GM21786 (cell line): ENCODE measurements around the gene STARD5.

Experiments used
- ATAC-seq: cut with Tn5 transposase; IDR thresholded peaks from one replicate; pipeline ENCODE4 v1.9.1; 2021; ENCODE audit not compliant: unreplicated experiment

STARD5 gene

DNA sequence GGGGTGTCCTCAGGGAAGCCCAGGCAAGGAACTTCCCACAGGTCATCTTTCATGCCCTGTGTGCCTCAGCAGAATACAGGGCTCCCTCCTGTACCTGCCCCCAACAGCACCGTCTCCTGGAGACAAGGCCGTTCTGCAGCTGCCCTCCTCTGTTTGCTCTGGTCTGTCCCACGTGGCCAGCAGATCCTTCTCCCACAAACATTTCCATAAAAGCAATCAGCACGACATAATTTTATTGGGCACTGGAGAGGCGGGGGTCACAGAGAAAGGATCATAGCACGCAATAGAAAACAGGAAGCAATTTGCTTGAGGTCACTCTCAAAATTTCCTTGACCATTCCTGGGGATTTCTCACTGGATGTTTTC is 29.4 kb downstream of the STARD5 start:
- no peak for ATAC-seq

DNA sequence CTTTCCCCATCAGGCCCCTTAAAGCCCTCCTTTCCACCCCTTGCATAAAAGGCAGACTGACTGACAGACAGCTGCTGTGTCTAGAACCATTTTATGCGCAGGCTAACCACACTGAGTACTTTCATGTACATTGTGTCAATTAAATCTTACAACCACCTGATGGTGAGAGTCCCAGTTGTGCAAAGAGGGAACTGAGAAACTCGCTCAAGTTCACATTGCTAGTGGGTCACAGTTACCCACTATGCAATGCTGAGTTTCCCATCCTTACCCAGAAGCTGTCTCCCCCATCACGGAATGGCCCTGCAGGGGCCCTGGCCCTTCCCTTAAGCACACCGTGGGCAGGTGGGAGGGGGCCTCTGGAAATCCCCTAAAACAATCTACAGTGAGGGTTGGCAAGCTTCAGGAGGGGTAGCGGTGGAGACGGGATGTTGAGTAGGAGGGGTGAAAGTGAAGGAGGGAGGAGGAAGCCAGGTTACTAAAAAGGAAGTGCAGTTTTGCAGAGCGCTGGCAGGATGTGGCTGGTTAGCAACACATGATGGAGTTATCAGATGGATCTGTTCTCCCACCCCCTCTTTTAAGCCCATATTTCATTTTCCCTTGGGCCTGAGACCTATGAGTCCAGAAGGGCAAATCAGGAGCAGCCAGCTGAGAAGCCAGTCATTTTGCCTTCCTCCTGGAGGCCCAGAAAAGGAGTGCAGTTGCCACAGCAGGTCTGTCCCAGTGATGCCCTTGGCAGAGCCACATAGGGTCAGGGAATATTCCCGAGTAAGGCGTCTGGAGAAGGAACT is 30.0 kb downstream of the STARD5 start:
- peak; percentile 63 for ATAC-seq

- peak; percentile 42 for ATAC-seq
These were observed 31.4 kb downstream of the STARD5 start for GRCh38 chr15:81292523-81293001.

DNA sequence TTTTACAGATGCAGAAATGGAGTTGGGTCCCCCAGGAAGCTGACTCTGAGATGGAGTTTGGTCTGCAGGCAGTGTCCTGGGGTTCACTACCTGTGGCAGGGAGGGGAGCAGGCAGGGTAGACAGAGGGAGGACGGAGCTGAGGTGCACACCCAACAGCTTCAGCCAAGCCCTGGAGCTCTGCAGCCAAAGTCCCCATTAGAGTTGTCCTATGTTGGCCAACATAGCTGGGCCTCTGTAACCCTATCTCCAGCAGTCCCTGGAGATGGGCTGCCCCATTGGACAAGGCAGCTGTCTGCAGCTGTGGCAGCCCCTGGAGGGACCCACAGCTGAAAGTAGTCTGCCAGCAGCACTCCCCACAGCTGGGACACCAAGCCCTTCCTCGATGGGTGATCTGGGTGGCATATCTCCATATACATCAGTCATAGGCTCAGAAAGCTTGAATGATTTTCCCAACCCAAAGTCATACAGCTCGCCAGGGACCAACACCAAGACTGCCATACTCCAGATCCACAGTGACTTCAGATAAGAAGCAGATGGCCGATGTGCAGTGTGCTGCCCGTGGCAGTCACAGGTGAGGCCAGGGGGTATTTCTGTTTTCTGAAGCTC is 31.9 kb downstream of the STARD5 start:
- ATAC-seq: peak; percentile 2

DNA sequence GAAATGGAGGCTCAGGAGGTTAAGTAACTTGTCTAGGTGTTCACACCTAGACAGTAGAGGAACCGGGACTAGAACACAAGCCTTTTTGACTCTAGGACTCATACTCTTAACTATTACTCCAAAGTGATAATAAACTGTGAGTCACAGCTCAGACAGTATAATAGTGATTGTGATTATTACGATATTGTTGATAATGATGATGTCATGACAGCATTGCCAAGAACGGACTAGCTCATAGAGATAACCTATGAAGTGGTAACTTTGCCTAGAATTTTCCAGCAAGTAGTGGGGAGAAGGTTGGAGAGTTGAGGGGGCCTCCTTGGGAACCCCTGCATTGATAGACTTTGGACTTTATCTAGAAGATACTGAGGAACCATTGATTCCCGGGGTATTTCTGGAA is 34.0 kb downstream of the STARD5 start:
- ATAC-seq: no peak

DNA sequence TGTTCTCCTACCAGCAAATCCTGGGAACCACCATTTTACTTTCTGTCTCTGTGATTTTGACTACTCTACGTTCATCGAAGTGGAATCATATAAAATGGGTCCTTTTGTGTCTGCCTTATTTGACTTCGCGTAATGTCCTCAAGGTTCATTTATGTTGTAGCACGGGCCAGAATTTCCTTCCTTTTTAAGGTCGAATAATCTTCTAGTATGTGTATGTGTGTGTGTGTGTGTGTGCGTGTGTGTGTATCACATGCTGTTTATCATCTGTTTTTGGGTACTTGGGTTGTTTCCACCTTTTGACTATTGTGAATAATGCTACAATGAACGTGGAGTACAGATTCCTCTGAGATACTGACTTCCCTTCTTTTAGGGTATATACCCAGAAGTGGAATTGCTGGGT is 35.3 kb downstream of the STARD5 start:
- ATAC-seq: no peak

GRCh38 chr15:81288040-81288439 is 35.9 kb downstream of the STARD5 start:
- ATAC-seq: no peak

DNA sequence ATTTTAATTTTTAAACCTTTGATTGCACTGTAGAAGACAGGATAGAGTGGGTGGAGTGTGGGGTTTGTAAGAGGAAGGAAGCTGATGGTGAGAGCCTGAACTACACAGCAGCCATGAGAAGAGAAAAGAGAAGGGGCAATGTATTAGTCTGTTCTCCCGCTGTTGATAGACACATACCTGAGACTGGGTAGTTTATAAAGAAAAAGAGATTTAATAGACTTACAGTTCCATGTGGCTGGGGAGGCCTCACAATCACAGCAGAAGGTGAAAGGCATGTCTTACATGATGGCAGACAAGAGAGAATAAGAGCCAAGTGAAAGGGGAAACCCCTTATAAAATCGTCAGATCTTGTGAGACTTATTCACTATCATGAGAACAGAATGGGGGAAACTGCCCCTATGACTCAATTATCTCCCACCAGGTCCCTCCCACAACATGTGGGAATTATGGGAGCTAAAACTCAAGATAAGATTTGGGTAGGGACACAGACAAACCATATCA is 37.3 kb downstream of the STARD5 start:
- ATAC-seq: no peak

- ATAC-seq: no peak
These were observed 38.5 kb downstream of the STARD5 start for GRCh38 chr15:81285461-81285860.

GRCh38 chr15:81284256-81285031 is 39.5 kb downstream of the STARD5 start:
- no peak for ATAC-seq

GRCh38 chr15:81282911-81283310 is 41.0 kb downstream of the STARD5 start:
- no peak for ATAC-seq

DNA sequence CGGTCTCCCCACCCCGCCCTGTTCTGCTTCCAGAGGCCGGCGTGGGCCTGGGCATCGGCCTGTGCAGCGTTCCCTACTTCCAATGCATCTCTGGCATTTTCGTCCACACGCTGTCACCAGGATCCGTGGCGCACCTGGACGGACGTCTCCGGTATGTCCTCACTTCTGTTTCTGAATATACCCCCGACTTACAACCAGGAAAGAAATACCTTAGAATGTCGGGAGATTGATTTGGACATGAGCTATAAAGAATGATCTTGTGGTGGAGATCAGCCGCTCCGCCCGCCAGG is 41.4 kb downstream of the STARD5 start:
- no peak for ATAC-seq

- ATAC-seq: no peak
These were observed 42.0 kb downstream of the STARD5 start for GRCh38 chr15:81281766-81282605.

- no peak for ATAC-seq
These were observed 42.5 kb downstream of the STARD5 start for GRCh38 chr15:81281456-81281735.

- ATAC-seq: no peak
These were observed 43.1 kb downstream of the STARD5 start for GRCh38 chr15:81280696-81281455.

DNA sequence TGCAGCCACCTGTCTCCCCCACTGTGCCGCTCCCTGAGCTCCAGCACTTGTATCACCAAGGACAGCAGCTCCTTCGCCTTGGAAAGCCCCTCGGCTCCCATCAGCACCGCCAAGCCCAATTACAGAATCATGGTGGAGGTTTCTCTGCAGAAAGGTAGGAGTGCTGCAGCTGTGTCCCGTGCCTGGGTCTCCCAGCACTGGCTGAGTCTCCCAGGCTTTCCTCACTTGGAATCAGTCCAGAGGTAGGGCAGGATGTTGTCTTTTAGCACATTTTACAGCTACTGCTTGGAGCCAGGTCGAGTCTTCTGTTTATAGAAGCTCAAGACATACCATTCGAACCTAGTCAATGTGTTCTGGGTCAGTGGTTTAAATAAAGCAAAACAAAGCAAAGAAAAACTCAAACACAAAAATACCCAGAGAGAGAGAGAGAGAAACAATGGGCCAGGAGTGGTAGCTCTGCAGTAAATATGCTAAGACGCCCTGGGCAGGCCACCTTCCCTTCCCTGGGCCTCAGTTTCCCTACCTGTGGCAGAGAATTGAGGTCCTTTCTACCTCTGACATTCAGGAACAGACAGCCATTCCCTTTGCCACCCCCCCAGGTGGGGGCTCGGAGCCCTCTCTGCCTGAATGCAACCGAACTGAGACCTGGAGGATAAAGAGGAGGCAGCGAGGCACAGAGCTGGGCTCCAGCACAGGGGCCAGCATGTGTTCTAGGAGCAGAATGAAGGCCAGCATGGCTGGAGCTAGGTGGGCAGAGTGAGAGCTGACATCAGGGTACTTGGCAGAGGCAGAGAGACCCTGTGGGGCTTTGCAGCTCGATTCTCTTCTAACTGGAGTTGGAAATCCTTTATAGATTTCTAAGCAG is 44.1 kb downstream of the STARD5 start:
- no peak for ATAC-seq

DNA sequence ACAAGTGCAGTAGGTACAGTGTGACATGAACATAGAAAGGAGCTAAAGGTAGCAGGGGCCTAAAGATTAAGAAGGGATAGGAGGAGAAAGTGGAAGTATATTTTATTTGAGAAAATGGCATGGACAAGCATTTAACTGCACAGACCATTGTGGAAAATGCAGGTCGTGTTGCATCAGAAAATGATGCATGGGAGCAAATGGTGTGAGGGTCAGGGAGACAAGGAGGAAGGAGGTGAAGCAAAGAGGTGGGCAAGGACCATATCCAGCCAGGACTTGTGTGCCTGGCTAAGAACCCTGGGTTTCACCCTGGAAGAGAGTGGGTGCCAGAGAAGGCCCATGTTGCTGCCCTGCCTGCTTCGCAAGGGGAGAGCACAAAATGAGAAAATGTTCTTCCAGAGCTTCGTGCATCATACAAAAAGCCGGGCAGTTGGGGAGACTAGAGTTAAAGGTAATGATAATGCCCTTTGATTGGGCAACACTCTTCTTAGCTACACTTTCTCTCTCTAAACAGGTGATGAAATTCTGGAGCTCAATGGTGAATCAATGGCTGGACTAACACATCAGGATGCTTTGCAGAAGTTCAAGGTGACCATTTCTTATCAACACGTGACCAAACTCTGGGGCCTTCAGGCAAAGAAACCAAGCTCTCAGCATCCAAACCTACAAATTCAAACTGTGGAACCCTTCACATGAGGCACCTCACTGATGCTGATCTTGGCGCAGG is 45.5 kb downstream of the STARD5 start:
- no peak for ATAC-seq

- no peak for ATAC-seq
These were observed 46.1 kb downstream of the STARD5 start for GRCh38 chr15:81277851-81278250.

DNA sequence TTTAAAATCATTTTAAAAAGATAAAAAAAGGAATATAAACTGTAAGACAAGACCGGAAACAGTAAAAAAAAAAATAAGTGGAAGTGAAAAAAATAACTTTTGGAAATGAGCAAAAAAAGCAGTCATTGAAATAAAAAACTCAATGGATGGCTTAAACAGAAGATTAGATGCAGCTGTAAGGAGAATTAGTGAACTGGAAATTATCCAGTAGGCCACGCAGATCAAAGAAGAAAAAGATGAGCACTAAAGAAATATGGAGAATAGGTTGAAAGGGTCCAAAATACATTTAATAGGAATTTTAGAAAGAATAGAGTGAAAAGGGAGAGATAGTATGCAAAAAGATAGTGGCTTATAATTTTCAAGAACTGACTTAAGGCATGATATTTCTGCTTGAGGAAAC is 47.0 kb downstream of the STARD5 start:
- no peak for ATAC-seq
